ENCODE results near the gene EPHB3. TPM values are rescaled to one million over a fixed set of nuclear protein-coding genes. Genes with fewer than 3 reads are reported as not detected.

EPHB3 gene
- polyA plus RNA-seq, 1 of the 3 experiments (the other 2 are of a cell fraction), result 4.2 TPM

GRCh38 chr3:184601576-184602371 is 40.2 kb downstream of the EPHB3 start:
- Histone ChIP-seq H3K9ac (no peak overlapping the region), H3F3A (replicated peaks; ENCODE audit: insufficient read depth) (no peaks in the 10 kb centered on the region), H2AFZ (ENCODE audit: low read depth) (no peak overlapping the region), H4K20me1 (ENCODE audit: insufficient read depth) (no peaks in the 10 kb centered on the region), H3K9me2 (no peaks in the 10 kb centered on the region), H3K27ac (ENCODE audit: low read depth in 2 of 2, low read length in 1 of 2) (no peak overlapping the region), H3K4me1 (ENCODE audit: control insufficient read depth in 1 of 2, insufficient read depth in 2 of 2, low read depth in 1 of 2, low read length in 1 of 2) (peaks cover 0 to 40% of the 10 kb centered on the region in 2 experiments; a peak in 2 of 4 replicates), H3K4me2 (no peak overlapping the region), H3K9me3 (no peaks in the 10 kb centered on the region), H3K79me2 (ENCODE audit: insufficient read depth) (no peaks in the 10 kb centered on the region), H3K4me3 (ENCODE audit: low read depth in 2 of 2, low read length in 1 of 2) (no peak overlapping the region), H3K36me3 (replicated peaks in 1 of 2; ENCODE audit: control insufficient read depth in 1 of 2, insufficient read depth in 2 of 2, low read length in 1 of 2) (no peaks in the 10 kb centered on the region), H3K27me3 (ENCODE audit: insufficient read depth) (no peaks in the 10 kb centered on the region)
- ChIA-PET POLR2A (no interaction called here), CTCF (no interaction called here)
- WGBS (ENCODE audit: low lambda C conversion rate), result 91% methylated on average over 35 of the region's 63 CpGs
- TF ChIP-seq FOSL2 (IDR thresholded peaks at IDR 0.05; ENCODE audit: borderline replicate concordance, low read depth), result no peak
- no peak for TF ChIP-seq NFIC (IDR thresholded peaks at IDR 0.05; ENCODE audit: borderline replicate concordance)
- TF ChIP-seq RCOR1 (IDR thresholded peaks at IDR 0.05; ENCODE audit: low read length), result no peak
- TF ChIP-seq RXRA (IDR thresholded peaks at IDR 0.05; ENCODE audit: borderline replicate concordance, low read depth), result no peak
- no peak for TF ChIP-seq MAX (IDR thresholded peaks at IDR 0.05; ENCODE audit: low read depth)
- TF ChIP-seq MXI1 (IDR thresholded peaks at IDR 0.05; ENCODE audit: low read depth, low read length), result no peak
- TF ChIP-seq POLR2AphosphoS5 (IDR thresholded peaks at IDR 0.05; ENCODE audit: low read depth, low read length), result no peak
- TF ChIP-seq YY1 (IDR thresholded peaks at IDR 0.05; ENCODE audit: low read depth), result no peak
- TF ChIP-seq TEAD4 (IDR thresholded peaks at IDR 0.05; ENCODE audit: borderline replicate concordance, insufficient read depth), result no peak
- no peak for TF ChIP-seq ZBTB33 (IDR thresholded peaks at IDR 0.05; ENCODE audit: borderline replicate concordance, low read depth)
- no peak for TF ChIP-seq USF2 (IDR thresholded peaks at IDR 0.05; ENCODE audit: borderline replicate concordance, low read depth, low read length)
- no peak for DNase-seq

GRCh38 chr3:184602372-184603150 is 41.0 kb downstream of the EPHB3 start:
- H3K9me2 ChIP-seq, result no peaks in the 10 kb centered on the region
- CTCF ChIA-PET, result interaction anchor here (0.9 kb wide), 1 partner anchor 41 kb away, joined by 5 read pairs; the partner anchor contains the start of gene EPHB3
- 74% methylated on average over 14 of the region's 14 CpGs for WGBS (ENCODE audit: low lambda C conversion rate)
- TF ChIP-seq CTCF (IDR thresholded peaks at IDR 0.05) (no peak), SIN3A (IDR thresholded peaks at IDR 0.05; ENCODE audit: borderline replicate concordance, low read depth, low read length) (no peak), JUND (IDR thresholded peaks at IDR 0.05) (no peak), MEF2A (IDR thresholded peaks at IDR 0.05; ENCODE audit: borderline replicate concordance, low read depth) (no peak), NFIC (IDR thresholded peaks at IDR 0.05; ENCODE audit: borderline replicate concordance) (no peak), TCF12 (IDR thresholded peaks at IDR 0.05) (no peak), REST (IDR thresholded peaks at IDR 0.05; ENCODE audit: low read depth, low read length) (no peak)

More at GRCh38 chr3:184602372-184603150, 41.0 kb downstream of the EPHB3 start:
- no peaks in the 10 kb centered on the region for H3K9me3 ChIP-seq
- H3K4me3 ChIP-seq (ENCODE audit: low read depth in 2 of 2, low read length in 1 of 2), result no peak overlapping the region
- no peaks in the 10 kb centered on the region for H3K36me3 ChIP-seq (replicated peaks in 1 of 2; ENCODE audit: control insufficient read depth in 1 of 2, insufficient read depth in 2 of 2, low read length in 1 of 2)
- peak; percentile 61 for DNase-seq
- no peaks in the 10 kb centered on the region for H3F3A ChIP-seq (replicated peaks; ENCODE audit: insufficient read depth)
- POLR2A ChIA-PET, result no interaction called here
- no peaks in the 10 kb centered on the region for H3K27me3 ChIP-seq (ENCODE audit: insufficient read depth)
- H3K4me2 ChIP-seq, result no peak overlapping the region
- no peak overlapping the region for H2AFZ ChIP-seq (ENCODE audit: low read depth)
- peaks cover 0 to 32% of the 10 kb centered on the region in 2 experiments; a peak in 2 of 4 replicates for H3K4me1 ChIP-seq (ENCODE audit: control insufficient read depth in 1 of 2, insufficient read depth in 2 of 2, low read depth in 1 of 2, low read length in 1 of 2)
- H3K79me2 ChIP-seq (ENCODE audit: insufficient read depth), result no peaks in the 10 kb centered on the region
- H4K20me1 ChIP-seq (ENCODE audit: insufficient read depth), result no peaks in the 10 kb centered on the region
- H3K27ac ChIP-seq (ENCODE audit: low read depth in 2 of 2, low read length in 1 of 2), result no peak overlapping the region
- H3K9ac ChIP-seq, result no peak overlapping the region

Data from SK-N-SH (cell line).